ENCODE results near the gene NBEA. TPM values are rescaled to one million over a fixed set of nuclear protein-coding genes. Genes with fewer than 3 reads are reported as not detected.

NBEA gene
- total RNA-seq, 1 experiment from 2014 or later = 5.1 TPM

GRCh38 chr13:35593651-35594050, 651.6 kb downstream of the NBEA start:
- DNase-seq (ENCODE audit: low spot score) = no peak
- in situ Hi-C loops (cut with HindIII; ENCODE audit: low sequenced_read_pairs) = no loop called here

DNA sequence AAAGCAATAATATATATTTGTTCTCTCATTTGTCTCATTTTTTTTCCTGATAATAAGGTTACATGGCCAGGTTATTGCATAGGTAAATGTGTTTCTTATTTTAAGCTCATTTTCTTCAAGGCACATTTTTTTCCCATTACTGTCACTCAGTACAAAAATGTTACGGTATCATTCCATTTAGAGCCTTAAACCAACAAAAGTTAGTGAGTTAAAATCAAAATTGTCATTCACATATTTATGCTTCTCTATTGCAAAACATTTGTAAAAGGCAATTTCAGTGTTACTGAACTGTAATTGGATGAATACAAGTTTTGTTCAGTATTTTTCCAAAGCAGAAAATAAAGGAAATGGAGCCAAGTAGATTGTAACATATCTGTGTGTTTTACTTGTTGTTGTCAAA, 652.0 kb downstream of the NBEA start:
- in situ Hi-C loops (cut with HindIII; ENCODE audit: low sequenced_read_pairs) = no loop called here
- DNase-seq (ENCODE audit: low spot score) = no peak

DNA sequence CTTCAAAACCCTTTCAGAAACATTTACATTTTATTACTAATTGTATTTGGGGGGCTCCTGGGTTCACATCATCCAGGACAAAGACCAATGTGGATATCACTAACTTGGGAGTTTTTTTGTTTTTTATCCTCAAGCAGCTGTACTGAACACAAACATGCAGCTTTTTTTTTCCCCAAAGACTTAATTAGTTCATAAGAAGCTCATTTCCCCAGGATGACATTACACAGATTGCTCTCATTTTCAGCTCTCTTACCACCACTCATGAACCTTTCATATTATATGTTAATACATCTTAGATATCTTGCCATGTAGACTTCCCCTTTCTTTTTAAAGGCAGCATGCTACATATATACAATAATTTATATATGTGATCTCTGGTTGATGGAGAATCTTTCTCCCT, 653.1 kb downstream of the NBEA start:
- no peak for DNase-seq (ENCODE audit: low spot score)
- in situ Hi-C loops (cut with HindIII; ENCODE audit: low sequenced_read_pairs) = no loop called here

DNA sequence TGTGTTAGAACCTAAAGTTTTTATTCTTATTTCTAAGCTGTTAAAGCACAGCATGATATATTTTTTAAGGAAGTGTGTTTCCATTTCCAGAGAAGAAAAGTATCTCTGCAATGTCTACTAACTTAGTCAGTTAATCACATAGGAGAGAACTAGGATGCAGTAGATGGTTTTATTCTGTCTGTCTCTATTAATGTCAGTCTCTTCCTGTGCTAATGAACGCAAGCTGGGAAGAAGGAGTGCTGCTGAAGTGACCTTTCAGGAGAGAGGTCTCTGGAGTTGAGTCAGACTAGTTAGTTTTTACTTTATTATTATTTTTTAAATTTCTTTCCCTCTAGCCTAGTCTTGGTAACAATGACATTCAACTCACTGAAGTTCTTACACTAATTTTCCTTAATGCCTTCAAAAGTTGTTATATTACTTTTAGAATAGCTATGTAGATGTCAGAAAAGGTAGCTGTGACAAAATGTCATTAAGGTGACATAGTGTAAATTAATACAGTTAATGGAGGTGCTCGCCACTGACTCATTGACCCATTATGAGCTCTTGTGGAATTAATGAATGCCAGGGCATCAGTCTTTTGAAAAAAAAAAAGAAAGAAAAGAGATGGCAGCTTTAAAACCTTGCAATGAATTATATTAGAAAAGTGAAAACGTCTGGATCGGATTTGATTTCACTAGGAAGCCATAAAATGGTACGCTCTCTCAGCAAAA, 654.4 kb downstream of the NBEA start:
- DNase-seq (ENCODE audit: low spot score) = no peak
- in situ Hi-C loops (cut with HindIII; ENCODE audit: low sequenced_read_pairs) = no loop called here

- in situ Hi-C loops (cut with HindIII; ENCODE audit: low sequenced_read_pairs) = no loop called here
- DNase-seq (ENCODE audit: low spot score) = no peak
Measured at GRCh38 chr13:35597451-35597850, 655.4 kb downstream of the NBEA start.

- no peak for DNase-seq (ENCODE audit: low spot score)
- in situ Hi-C loops (cut with HindIII; ENCODE audit: low sequenced_read_pairs) = no loop called here
Measured at GRCh38 chr13:35598233-35598632, 656.2 kb downstream of the NBEA start.

GRCh38 chr13:35598790-35599369, 656.8 kb downstream of the NBEA start:
- DNase-seq (ENCODE audit: low spot score) = no peak
- in situ Hi-C loops (cut with HindIII; ENCODE audit: low sequenced_read_pairs) = no loop called here

- DNase-seq (ENCODE audit: low spot score) = no peak
- in situ Hi-C loops (cut with HindIII; ENCODE audit: low sequenced_read_pairs) = no loop called here
Measured at GRCh38 chr13:35599384-35599783, 657.3 kb downstream of the NBEA start.

GRCh38 chr13:35600137-35600536, 658.1 kb downstream of the NBEA start:
- no peak for DNase-seq (ENCODE audit: low spot score)
- in situ Hi-C loops (cut with HindIII; ENCODE audit: low sequenced_read_pairs) = no loop called here

GRCh38 chr13:35603593-35604285, 661.7 kb downstream of the NBEA start:
- DNase-seq (ENCODE audit: low spot score) = no peak
- in situ Hi-C loops (cut with HindIII; ENCODE audit: low sequenced_read_pairs) = no loop called here

DNA sequence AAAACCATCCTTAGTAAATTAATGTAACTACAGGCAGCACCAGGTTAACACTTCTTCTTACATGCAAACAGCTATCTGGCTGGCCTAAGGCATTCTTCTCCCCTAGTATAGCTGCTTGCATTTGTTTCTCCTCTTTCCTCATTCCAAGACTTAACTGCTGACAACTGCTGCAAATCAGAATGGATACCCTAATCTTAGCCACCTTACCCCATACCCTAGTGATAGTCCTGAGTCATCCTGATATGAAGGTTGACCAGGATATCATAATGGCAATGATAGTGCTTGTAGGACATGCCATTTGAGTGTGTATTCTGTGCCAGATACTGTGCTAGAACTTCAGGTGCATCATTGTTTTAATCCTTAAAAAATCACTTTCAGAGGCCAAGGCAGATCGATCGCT, 672.6 kb downstream of the NBEA start:
- in situ Hi-C loops (cut with HindIII; ENCODE audit: low sequenced_read_pairs) = no loop called here
- no peak for DNase-seq (ENCODE audit: low spot score)

DNA sequence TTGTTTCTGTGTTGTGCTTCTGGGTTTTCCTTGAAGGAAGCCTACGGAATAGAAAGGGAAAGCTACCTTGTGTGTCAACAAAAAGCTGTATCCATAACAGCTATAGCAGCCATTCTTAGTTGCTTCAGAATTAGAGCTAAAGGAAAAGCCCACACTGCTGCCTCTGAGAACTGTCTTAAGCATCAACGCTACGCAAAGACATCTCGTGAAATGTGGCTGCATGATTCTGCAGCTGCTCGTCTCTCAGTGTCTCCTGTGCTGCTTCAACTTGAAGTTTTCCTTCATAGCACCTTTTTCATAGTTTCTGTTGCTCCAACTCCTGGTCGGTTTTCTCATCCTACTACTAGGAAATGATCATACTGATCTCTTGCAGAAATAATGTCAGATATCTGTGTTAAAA, 675.4 kb downstream of the NBEA start:
- DNase-seq (ENCODE audit: low spot score) = no peak
- in situ Hi-C loops (cut with HindIII; ENCODE audit: low sequenced_read_pairs) = no loop called here

DNA sequence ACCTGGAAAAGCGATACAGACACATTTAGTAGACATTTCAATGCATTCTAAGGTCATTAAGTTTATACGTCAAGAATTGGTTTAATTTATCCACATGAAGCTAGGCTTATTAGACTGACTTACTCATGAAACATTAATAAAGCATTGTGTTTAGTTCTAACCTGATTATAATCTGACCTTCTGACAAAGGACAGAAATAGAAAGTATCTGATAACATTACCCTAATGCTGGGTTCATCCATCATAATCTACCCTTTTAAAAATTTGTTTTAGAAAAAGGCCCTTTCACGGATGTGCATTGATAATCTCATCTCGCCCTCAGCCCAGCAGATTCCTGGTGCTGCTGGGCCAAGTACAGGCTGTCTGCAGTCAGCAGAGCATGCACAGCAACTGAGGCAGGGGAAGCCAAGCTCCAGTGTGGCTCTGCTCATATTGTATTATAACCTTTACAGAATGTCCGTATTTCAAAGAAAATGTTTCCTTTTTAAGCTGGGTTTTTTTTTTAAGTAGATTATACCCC, 676.6 kb downstream of the NBEA start:
- in situ Hi-C loops (cut with HindIII; ENCODE audit: low sequenced_read_pairs) = no loop called here
- no peak for DNase-seq (ENCODE audit: low spot score)

GRCh38 chr13:35621989-35622388, 679.9 kb downstream of the NBEA start:
- in situ Hi-C loops (cut with HindIII; ENCODE audit: low sequenced_read_pairs) = no loop called here
- no peak for DNase-seq (ENCODE audit: low spot score)

GRCh38 chr13:35629026-35629425, 687.0 kb downstream of the NBEA start:
- no peak for DNase-seq (ENCODE audit: low spot score)
- in situ Hi-C loops (cut with HindIII; ENCODE audit: low sequenced_read_pairs) = no loop called here

DNA sequence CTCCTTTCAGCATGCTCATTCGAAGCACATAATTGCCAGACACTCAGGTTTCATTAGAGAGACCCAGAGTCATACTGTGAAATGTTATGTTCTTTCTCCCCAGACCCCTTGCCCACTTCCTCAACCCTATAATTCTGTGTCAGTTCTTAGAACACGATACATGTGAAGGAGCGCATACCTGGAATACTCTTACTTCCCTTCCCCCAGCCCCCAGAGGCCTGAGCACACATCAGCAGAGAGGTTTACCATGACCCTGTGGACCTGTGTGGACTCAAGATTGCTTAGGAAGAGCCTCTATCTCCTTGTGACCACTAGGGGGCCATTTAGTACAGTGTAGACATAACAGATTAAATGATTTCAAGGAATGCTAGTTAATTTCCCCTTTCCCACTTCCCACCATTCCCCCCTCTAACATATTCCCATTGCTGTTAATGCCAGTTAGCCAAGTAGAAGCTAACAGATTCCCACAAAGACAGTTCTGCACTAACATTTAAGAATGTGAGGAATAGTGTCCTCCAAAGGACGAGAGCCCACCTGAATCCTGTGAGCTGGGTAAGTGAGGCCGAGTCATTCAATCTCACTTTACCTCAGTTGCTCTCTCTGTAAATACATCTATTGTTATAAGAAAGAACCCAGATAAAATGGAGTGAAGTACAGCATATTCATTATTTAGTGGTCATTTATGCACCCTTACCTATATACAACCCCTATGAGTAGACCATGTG, 688.6 kb downstream of the NBEA start:
- in situ Hi-C loops (cut with HindIII; ENCODE audit: low sequenced_read_pairs) = no loop called here
- DNase-seq (ENCODE audit: low spot score) = peak; percentile 72

DNA sequence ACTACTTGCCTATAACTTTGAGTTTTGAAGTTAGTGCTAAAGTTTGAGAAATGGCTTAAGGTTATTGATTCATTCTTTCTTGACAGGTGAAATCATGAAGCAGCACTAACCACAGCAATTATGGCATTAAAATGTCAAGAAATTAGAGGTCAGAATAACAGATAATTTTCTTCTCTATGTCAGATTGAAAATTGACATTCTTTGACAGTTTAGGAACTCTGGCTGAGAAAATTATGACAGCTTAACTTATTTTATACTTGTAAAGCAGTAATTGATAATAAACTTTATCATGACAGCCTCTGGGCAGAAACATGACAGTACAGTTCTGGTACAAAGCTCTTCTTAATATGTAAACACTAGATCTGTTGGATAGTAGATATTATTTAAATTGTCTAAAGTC, 689.6 kb downstream of the NBEA start:
- in situ Hi-C loops (cut with HindIII; ENCODE audit: low sequenced_read_pairs) = no loop called here
- DNase-seq (ENCODE audit: low spot score) = no peak

GRCh38 chr13:35643625-35644024, 701.6 kb downstream of the NBEA start:
- peak; percentile 39 for DNase-seq (ENCODE audit: low spot score)
- in situ Hi-C loops (cut with HindIII; ENCODE audit: low sequenced_read_pairs) = no loop called here

DNA sequence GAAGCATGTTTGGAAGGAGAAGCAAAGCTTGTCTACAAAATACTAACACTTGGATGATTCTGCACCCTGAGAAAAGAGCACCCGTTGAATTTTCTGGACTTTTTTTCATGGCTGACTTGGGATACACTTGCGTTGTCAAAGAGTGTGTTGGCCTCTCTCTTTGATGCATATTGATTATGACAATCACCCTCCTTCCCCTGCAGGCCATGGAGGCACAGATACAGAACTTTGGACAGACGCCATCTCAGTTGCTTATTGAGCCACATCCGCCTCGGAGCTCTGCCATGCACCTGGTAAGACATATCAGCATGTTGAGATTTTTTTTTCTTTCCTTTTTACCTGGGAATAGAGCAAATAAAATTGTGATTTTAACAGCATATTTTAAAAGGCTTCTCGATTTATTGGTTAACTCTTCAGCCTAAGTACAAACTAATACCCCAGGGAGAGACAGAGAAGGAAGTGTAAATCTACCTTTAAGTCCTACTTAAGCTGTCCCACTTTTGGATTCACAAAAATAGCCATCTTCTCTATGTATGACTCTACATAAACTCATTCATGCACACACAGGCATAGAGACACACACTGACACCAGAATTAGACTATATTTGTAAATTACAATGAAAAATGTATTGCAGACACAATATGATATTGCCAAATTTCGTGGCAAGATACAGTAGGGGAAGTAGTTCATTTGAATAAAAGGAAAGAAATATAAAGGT, 704.1 kb downstream of the NBEA start:
- in situ Hi-C loops (cut with HindIII; ENCODE audit: low sequenced_read_pairs) = no loop called here
- peak; percentile 77 for DNase-seq (ENCODE audit: low spot score)

Measured in G401 (cell line).